Activated T-helper 17 cell treated with anti-CD3 and anti-CD28 coated beads, Interleukin-2, amount 50 U/mL, for 72 hours (primary cell): Measurements from ENCODE around the gene MST1R. TPM values are rescaled to one million over a fixed set of nuclear protein-coding genes. Genes with fewer than 3 reads are reported as not detected.
A peak's percentile ranks its signal among the peaks of the same experiment; 100 is the strongest.

Experiments used
- ATAC-seq: fragments of 150-1000 bp; cut with Tn5 transposase; replicated peaks from 2 replicates; pipeline ENCODE4 v1.10.0; 2021; ENCODE audit warnings: mild to moderate bottlenecking, moderate library complexity
- H3K27ac Mint-ChIP-seq: one replicate; pipeline ENCODE4 v1.8.0; 2022; ENCODE audit warnings: mixed read lengths
- H3K27me3 Mint-ChIP-seq: one replicate; pipeline ENCODE4 v1.8.0; 2022; ENCODE audit warnings: mixed read lengths
- H3K36me3 Mint-ChIP-seq: one replicate; pipeline ENCODE4 v1.8.0; 2022; ENCODE audit warnings: low read depth, mild to moderate bottlenecking, mixed read lengths
- H3K4me1 Mint-ChIP-seq: one replicate; pipeline ENCODE4 v1.8.0; 2022; ENCODE audit warnings: mixed read lengths
- H3K4me3 Mint-ChIP-seq: one replicate; pipeline ENCODE4 v1.8.0; 2022; ENCODE audit warnings: mild to moderate bottlenecking, mixed read lengths
- H3K9me3 Mint-ChIP-seq: one replicate; pipeline ENCODE4 v1.8.0; 2022; ENCODE audit warnings: mixed read lengths
- total RNA-seq, 2 donors: library from RNA; stranded (reverse); gene quantifications; one replicate each; pipeline ENCODE4 v1.2.3, GENCODE V29; 2022

The MST1R gene
- total RNA-seq, 2 donors from 2014 or later = 0.74 to 0.84 TPM

DNA sequence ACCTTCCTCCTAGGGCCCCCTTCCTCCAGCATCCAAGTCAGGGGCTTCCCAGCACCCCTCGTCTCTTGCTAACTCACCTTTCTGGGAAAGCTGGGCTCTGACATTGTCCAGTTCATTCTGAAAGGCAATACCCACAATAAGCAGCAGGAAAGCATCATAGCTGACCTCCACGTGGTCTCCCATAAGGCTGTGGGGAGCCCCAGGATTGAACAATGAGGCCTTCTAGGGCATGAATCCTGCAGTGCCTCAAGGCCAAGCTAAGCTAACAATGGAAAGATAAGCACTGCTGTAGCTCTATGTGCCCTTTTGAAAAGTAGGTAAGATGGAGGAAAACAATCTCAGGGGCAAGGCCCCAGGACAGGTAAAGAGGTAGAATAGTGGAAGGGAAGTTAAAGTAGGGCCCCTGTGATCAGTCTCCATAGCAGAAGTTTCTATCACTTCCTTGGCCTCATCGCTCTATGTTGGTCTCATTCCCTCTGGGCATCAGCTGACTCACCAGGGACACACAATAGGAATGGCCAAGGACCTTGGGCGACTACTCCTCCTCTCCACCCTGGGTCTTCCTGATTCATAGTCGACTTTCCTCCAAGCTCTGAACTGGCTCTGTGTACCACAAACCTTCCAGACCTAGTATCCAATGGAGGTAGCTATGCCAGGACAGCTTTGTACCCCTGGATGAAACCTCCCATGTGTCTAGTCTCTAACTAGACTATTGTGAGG lies 59.0 kb downstream of the MST1R start:
- no peaks in the 10 kb centered on the region for H3K27me3 Mint-ChIP-seq
- H3K4me1 Mint-ChIP-seq = no peaks in the 10 kb centered on the region
- H3K36me3 Mint-ChIP-seq = peaks cover 5% of the 10 kb centered on the region
- no peaks in the 10 kb centered on the region for H3K9me3 Mint-ChIP-seq
- no peak overlapping the region for H3K4me3 Mint-ChIP-seq
- no peak overlapping the region for H3K27ac Mint-ChIP-seq
- no peak for ATAC-seq

DNA sequence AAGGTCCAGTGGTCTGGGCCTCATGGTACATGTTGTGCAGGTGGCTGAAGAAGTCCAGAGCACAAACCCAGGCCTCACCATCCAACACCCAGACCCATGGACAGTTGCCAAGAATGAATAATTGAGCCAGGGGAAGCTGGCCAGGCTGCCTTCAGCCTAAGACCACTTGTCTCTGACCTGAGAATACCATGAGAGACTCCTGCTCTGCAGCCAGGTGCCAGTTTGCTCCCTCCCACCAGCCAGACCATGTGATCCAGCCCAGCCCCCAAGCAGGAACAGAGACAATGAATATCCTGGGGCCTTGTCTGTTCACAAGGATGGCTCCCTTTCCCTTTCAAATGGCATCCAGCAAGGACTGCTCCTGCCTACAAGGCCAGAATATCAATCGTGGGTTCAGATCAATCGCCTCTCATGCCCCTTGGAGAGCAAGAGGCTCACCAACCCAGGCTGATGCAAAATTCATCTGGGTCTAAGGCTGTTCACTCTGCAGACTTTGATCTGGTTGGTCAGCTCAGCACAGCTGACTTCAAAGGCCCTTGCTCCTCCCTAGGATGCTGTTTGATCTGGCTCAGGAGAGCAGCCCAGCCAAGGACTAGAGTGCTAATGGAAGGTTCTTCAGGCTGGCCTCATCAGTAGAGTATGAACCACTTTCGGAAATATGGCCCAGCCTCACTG lies 60.7 kb downstream of the MST1R start:
- Mint-ChIP-seq H3K4me1 (peaks cover 5% of the 10 kb centered on the region), H3K27ac (peak overlapping the region; percentile 43), H3K36me3 (peaks cover 5% of the 10 kb centered on the region), H3K9me3 (no peaks in the 10 kb centered on the region), H3K4me3 (no peak overlapping the region), H3K27me3 (no peaks in the 10 kb centered on the region)
- ATAC-seq = no peak

DNA sequence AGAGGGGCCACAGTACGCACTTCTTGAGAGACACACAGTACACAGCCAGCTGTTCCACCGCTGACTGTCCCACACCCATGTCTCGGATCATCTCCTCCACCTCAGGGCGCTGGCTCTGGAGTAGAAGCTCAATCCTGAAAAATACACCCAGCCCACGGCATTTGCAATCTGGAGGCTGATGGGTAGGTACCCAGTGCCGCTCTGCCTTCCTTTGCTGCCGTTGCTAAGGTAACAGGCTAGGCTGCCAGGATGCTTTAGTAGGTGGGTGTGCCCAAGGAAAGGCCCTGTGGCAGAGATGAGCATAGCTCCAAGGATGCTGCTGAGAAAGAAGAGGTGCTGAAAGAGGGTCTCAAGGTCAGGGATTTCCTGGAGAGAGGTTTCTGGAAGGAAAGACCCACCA lies 61.9 kb downstream of the MST1R start:
- H3K4me3 Mint-ChIP-seq = no peak overlapping the region
- H3K4me1 Mint-ChIP-seq = peaks cover 5% of the 10 kb centered on the region
- ATAC-seq = no peak
- no peaks in the 10 kb centered on the region for H3K27me3 Mint-ChIP-seq
- no peaks in the 10 kb centered on the region for H3K9me3 Mint-ChIP-seq
- H3K36me3 Mint-ChIP-seq = no peaks in the 10 kb centered on the region
- no peak overlapping the region for H3K27ac Mint-ChIP-seq

DNA sequence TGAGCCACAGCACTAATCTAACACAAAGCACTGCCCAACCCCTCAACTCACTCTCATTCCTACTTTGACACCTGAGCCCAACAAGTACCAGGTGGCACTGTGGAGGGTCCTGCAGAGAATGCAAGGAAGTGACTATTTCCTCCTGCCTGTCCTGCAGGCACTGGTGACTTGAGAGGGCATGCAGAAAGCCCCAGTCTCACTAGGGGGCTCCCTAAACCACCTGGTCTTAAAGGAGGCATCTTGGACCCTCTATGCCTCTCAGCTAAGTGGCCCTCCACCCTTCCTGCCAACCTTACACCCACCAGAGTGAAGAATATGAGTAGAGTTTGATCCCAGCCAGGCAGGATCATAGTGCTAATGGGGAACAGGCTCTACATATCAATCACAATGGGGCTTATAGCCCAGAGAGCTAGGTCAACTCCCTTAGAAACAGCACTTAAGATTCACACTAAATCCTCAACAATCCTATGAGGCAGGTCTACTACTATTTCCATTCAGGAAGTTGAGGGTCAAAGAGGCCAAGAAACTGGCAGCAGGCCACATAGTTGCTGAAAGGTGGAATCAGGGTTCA lies 62.5 kb downstream of the MST1R start:
- H3K36me3 Mint-ChIP-seq = no peaks in the 10 kb centered on the region
- H3K27me3 Mint-ChIP-seq = no peaks in the 10 kb centered on the region
- H3K27ac Mint-ChIP-seq = no peak overlapping the region
- H3K4me3 Mint-ChIP-seq = no peak overlapping the region
- H3K9me3 Mint-ChIP-seq = no peaks in the 10 kb centered on the region
- no peak for ATAC-seq
- H3K4me1 Mint-ChIP-seq = peaks cover 5% of the 10 kb centered on the region

DNA sequence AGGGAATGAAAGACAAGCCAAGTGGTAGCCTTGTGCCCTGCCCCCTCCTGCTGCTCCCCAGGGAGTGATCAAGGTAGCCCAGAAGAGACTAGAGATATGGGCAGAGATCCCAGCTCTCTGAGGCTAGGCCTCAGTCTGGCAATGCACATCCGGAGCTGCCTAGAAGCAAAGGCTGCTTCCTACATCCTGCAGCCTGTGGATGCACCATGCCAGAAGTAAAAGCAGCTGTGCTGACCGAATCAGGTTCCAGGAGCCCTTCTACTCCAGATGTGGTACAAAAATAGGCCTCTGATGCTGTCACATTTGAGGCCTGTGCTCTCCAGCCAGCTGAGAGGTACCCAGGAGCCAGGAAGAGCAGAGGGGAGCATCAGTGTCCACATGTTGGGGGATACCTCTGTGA lies 63.3 kb downstream of the MST1R start:
- peaks cover 5% of the 10 kb centered on the region for H3K4me1 Mint-ChIP-seq
- H3K4me3 Mint-ChIP-seq = no peak overlapping the region
- no peak for ATAC-seq
- no peaks in the 10 kb centered on the region for H3K9me3 Mint-ChIP-seq
- H3K27me3 Mint-ChIP-seq = no peaks in the 10 kb centered on the region
- no peaks in the 10 kb centered on the region for H3K36me3 Mint-ChIP-seq
- H3K27ac Mint-ChIP-seq = no peak overlapping the region

DNA sequence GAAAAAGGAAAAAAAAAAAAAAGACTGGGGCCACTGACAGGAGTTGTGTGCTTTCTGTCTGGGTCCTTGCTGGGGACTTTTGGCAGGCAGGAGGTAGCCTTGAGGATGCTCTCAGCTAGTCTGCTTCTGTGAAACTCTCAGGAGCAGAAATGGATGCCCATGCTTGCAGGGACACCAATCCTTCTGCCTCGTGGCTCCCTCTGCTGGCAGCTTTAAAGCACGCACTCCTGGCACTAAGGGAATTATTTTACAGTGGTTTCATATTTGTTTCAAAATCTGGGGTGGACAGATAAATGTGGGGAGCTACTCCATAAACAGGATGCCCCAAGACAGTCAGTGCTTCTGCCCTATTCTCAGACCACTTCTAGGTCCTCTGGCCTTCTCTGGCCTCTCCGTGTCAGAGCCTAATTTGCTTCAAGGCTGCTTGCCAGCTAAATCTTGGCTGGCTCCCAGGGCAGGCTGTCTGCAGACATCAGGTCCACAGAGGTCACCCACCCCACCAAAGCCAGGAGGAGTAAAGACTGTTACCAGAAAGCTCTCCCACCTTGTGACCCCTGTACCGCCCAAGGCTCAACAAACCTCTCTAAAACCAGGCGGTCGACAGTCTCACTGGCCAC lies 64.4 kb downstream of the MST1R start:
- peaks cover 5% of the 10 kb centered on the region for H3K4me1 Mint-ChIP-seq
- no peak overlapping the region for H3K27ac Mint-ChIP-seq
- no peak overlapping the region for H3K4me3 Mint-ChIP-seq
- peak; percentile 85 for ATAC-seq
- no peaks in the 10 kb centered on the region for H3K36me3 Mint-ChIP-seq
- H3K9me3 Mint-ChIP-seq = no peaks in the 10 kb centered on the region
- H3K27me3 Mint-ChIP-seq = no peaks in the 10 kb centered on the region

Other genes starting within 250 kb of the MST1R start
- 100 to 1,000 TPM in 1 of 2 donors, 10 to 100 TPM in 1; 88.6 to 184 TPM for gene APEH, start 229.5 kb downstream of the MST1R start, total RNA-seq
- 10 to 100 TPM in 1 of 2 donors, 1 to 10 TPM in 1; 8.4 to 28.2 TPM for gene MST1, start 214.4 kb downstream of the MST1R start, total RNA-seq
- gene RNF123, start 214.3 kb downstream of the MST1R start, total RNA-seq = 10 to 100 TPM; 22.8 to 44.5 TPM
- gene AMIGO3, start 184.2 kb downstream of the MST1R start, total RNA-seq = under 1 TPM in 1 of 2 donors, not detected in 1; 0.29 TPM
- gene GMPPB, start 179.9 kb downstream of the MST1R start, total RNA-seq = 10 to 100 TPM; 22.4 to 38.7 TPM
- gene IP6K1, start 117.3 kb downstream of the MST1R start, total RNA-seq = 10 to 100 TPM; 26.3 to 37.2 TPM
- gene CDHR4, start 104.0 kb downstream of the MST1R start, total RNA-seq = under 1 TPM in 1 of 2 donors, not detected in 1; 0.40 TPM
- under 1 TPM; 0.26 to 0.32 TPM for gene INKA1, start 100.6 kb downstream of the MST1R start, total RNA-seq
- gene UBA7, start 89.9 kb downstream of the MST1R start, total RNA-seq = 10 to 100 TPM; 68.6 to 94.2 TPM
- gene TRAIP, start 47.3 kb downstream of the MST1R start, total RNA-seq = 10 to 100 TPM; 19.6 to 24.5 TPM
- gene CAMKV, start 34.0 kb downstream of the MST1R start, total RNA-seq = under 1 TPM; 0.15 to 0.34 TPM
- gene MON1A, start 25.9 kb upstream of the MST1R start, total RNA-seq = 10 to 100 TPM in 1 of 2 donors, 1 to 10 TPM in 1; 4.6 to 15.8 TPM
- gene RBM6, start 36.3 kb upstream of the MST1R start, total RNA-seq = 10 to 100 TPM; 75.5 to 88.4 TPM
- 100 to 1,000 TPM; 146 to 167 TPM for gene RBM5, start 185.0 kb upstream of the MST1R start, total RNA-seq